Left ventricle myocardium inferior (tissue), 1 donor: ENCODE measurements around the gene KRTAP4-11. TPM values are rescaled to one million over a fixed set of nuclear protein-coding genes. Genes with fewer than 3 reads are reported as not detected.
"Not testable (repeated sequence)": the region's sequence is repeated elsewhere in the genome, so short reads cannot be mapped to it uniquely, and the experiment has no call there.

ENCODE experiments used
- DNase-seq: peaks from one replicate; pipeline ENCODE4 v3.0.0-alpha.2; 2020
- H3K27ac ChIP-seq: fragments of 200-600 bp; replicated peaks from 2 replicates; pipeline ENCODE4 v1.8.0; 2021
- H3K27me3 ChIP-seq: fragments of 200-600 bp; 2 replicates; pipeline ENCODE4 v1.8.0; 2021; ENCODE audit warnings: low read depth
- H3K36me3 ChIP-seq: fragments of 200-600 bp; 2 replicates; pipeline ENCODE4 v1.8.0; 2021
- H3K4me1 ChIP-seq: fragments of 200-600 bp; 2 replicates; pipeline ENCODE4 v1.8.0; 2021
- H3K4me3 ChIP-seq: fragments of 200-600 bp; 2 replicates; pipeline ENCODE4 v1.8.0; 2021; ENCODE audit warnings: mild to moderate bottlenecking, moderate library complexity
- H3K9me3 ChIP-seq: fragments of 200-600 bp; replicated peaks from 2 replicates; pipeline ENCODE4 v1.8.0; 2021
- intact Hi-C: fragments of 100-400 bp; cut with micrococcal nuclease; formaldehyde crosslinking; loops from one replicate; pipeline ENCODE4 v1.11.0; 2022
- total RNA-seq: library from RNA; stranded (reverse); fragmentation: NEBNext Ultra II Directional; extraction: Animal tissue kit (Norgen Biotek cat#: 25700); gene quantifications from one replicate; pipeline ENCODE4 v1.2.1, GENCODE V29; 2021
- TF ChIP-seq, protein P1 (sequence below): fragments of 200-600 bp; IDR thresholded peaks from 2 replicates; pipeline ENCODE4 v1.8.0; 2021; ENCODE audit warnings: antibody characterized with exemption, mild to moderate bottlenecking, borderline replicate concordance
- donor health status: DM: no; HTN: yes; CAD: no; lungs with severe emphysema.

The KRTAP4-11 gene
- total RNA-seq, 1 donor from 2014 or later: not detected

DNA sequence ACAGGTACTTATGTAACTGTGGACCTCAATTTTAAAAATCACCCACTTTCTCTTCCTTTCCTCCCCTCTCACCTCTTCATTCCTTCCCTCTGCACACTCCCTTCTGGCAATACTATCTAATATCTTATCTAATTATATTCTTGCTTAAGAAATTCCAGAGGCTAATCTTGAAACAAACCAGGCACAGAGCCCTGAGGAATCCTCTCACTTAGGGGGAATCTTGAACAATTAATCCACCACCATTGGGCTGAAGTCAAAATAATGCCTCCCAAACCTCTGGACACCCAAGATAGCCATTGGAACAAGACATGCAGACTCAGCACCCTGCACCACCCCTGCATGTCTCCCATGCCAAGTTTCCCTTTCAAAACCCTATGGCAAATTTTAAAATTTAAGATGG lies 23.2 kb upstream of the KRTAP4-11 start:
- no peak for DNase-seq
- intact Hi-C loops: no loop called here
- TF ChIP-seq, protein P1, sequence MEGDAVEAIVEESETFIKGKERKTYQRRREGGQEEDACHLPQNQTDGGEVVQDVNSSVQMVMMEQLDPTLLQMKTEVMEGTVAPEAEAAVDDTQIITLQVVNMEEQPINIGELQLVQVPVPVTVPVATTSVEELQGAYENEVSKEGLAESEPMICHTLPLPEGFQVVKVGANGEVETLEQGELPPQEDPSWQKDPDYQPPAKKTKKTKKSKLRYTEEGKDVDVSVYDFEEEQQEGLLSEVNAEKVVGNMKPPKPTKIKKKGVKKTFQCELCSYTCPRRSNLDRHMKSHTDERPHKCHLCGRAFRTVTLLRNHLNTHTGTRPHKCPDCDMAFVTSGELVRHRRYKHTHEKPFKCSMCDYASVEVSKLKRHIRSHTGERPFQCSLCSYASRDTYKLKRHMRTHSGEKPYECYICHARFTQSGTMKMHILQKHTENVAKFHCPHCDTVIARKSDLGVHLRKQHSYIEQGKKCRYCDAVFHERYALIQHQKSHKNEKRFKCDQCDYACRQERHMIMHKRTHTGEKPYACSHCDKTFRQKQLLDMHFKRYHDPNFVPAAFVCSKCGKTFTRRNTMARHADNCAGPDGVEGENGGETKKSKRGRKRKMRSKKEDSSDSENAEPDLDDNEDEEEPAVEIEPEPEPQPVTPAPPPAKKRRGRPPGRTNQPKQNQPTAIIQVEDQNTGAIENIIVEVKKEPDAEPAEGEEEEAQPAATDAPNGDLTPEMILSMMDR: no peak
- Histone ChIP-seq H3K27ac (no peak overlapping the region), H3K4me3 (no peak overlapping the region), H3K27me3 (peaks cover 23% of the 10 kb centered on the region), H3K4me1 (no peaks in the 10 kb centered on the region), H3K9me3 (peaks cover 40% of the 10 kb centered on the region), H3K36me3 (no peaks in the 10 kb centered on the region)

DNA sequence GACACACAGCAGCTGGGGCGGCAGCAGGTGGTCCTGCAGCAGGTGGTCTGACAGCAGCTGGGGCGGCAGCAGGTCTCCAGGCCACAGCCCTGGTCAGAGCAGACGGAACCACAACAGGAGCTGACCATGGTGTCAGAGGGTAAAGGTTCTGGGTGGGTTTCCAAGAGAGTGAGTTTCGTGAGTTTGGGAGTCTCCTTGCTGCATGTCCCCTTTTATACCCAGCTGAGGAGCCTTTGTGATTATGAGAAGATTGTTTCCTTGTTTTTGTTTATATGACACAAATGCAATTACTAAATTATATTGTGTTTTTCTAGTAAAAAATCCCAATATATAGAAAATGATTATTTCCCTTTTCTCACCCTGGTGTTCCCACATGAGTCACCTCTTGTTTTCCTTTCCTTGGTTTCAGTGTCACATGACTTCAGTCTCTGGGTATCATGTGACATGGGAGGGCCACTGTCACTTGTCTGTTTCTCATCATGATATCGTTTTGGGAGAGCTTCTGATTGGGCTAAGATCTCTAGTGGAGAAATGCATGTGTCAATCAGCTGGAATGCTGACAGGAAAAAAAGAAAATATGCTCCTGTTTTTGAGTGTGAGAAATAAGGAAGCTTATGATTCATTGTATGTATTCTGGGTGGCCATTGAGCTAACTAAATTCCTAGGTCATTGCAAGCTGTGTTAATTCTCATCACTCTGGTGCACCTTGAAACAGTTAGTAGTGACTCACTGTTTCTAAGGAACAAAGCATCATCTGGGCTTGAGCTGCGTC lies 22.4 kb upstream of the KRTAP4-11 start, which contains the start of gene KRTAP4-6:
Gene KRTAP4-6 (minus strand): TSS at position 185 of the 772 bp plus-strand sequence. CDS start 57 bp downstream, at position 128.
- Histone ChIP-seq H3K27ac (no peak within 1 kb of the TSS), H3K36me3 (no peaks in the 10 kb centered on the region), H3K27me3 (peaks cover 23% of the 10 kb centered on the region), H3K4me3 (no peak within 1 kb of the TSS), H3K4me1 (no peaks in the 10 kb centered on the region), H3K9me3 (peaks cover 41% of the 10 kb centered on the region)
- DNase-seq: no peak
- TF ChIP-seq, protein P1: no peak
- intact Hi-C loops: no loop called here

DNA sequence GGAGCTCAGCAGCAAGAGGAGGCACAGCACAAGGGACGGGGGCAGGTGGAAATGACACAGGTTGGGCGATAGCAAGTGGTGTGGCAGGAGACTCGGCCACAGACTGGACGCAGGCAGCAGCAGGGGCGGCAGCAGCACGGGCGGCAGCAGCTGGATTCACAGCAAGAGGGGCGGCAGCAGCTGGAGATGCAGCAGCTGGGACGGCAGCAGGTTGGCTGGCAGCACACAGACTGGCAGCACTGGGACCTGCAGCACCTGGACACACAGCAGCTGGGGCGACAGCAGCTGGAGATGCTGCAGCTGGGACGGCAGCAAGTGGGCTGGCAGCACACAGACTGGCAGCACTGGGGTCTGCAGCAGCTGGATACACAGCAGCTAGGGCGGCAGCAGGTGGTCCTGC lies 21.7 kb upstream of the KRTAP4-11 start:
- DNase-seq, H3K4me3 ChIP-seq, H3K27ac ChIP-seq, H3K36me3 ChIP-seq, intact Hi-C loops, H3K4me1 ChIP-seq: not testable (repeated sequence)
- peaks cover 23% of the 10 kb centered on the region for H3K27me3 ChIP-seq
- H3K9me3 ChIP-seq: peaks cover 41% of the 10 kb centered on the region

DNA sequence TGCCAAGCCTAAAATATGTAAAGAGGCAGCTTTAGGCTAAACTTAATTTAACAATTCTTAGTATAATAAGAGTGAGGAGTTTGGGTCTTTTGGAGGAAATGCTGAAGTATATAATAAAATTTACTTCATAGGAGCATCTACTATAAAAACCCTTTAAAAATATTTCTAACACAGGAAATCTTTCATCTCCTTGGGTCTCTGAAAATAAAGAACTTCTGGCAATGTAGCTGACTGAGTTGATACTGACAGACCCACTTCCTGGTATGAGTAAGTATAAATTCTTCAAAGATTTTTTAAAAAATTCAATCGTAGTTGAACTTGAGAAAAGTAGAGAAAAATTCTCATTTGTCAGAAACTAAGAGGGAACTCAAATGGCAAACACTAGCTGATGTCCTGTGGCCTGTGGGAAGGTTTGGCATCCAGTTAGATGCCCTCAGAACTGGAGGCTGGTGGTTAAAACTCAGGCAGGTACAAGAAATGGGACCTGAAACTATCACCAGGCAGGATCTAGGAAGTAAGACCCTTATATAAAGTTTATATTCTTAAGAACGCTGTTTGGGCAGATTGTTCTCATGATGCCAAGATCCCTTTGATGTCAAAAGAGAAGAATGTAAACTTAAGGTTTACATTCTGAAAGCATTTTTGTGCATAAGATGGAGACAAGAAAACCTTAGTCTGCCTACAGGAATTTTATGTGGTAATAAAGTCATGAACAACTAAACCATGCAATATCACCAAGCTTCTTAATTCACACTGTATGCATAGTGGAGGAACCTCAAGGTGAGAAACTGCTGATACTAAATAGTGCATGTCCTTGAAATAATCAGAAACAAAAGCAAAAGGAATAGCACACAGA lies 15.9 kb upstream of the KRTAP4-11 start:
- Histone ChIP-seq H3K27ac (no peak overlapping the region), H3K36me3 (no peaks in the 10 kb centered on the region), H3K4me3 (no peak overlapping the region), H3K27me3 (peaks cover 21% of the 10 kb centered on the region), H3K9me3 (peaks cover 12% of the 10 kb centered on the region), H3K4me1 (no peaks in the 10 kb centered on the region)
- intact Hi-C loops: no loop called here
- DNase-seq: no peak
- TF ChIP-seq, protein P1: no peak

DNA sequence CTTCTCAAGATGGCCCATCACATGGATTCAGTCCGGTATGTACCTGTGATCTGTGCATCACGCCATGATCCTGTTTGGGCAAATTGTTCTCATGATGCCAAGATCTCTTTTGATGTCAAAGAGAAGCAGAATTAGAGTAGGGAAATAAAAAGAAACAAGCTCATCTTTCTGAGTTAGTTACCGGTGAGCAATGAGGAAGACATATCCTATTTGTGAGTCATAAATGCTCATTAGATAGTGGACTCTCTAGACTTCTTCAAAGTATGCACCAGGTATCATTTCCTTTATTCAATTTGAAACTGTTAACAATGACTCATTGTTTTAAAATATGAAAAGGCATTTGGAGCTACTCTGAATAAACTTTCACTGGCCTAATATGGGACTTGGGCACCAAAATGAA lies 13.8 kb upstream of the KRTAP4-11 start:
- Histone ChIP-seq H3K36me3 (no peaks in the 10 kb centered on the region), H3K4me1 (no peaks in the 10 kb centered on the region), H3K27me3 (peaks cover 18% of the 10 kb centered on the region), H3K27ac (no peak overlapping the region), H3K9me3 (peaks cover 12% of the 10 kb centered on the region), H3K4me3 (no peak overlapping the region)
- DNase-seq: no peak
- intact Hi-C loops: no loop called here
- TF ChIP-seq, protein P1: no peak
